CD14-positive monocyte (primary cell): Measurements from ENCODE around the gene AGBL1. TPM values are rescaled to one million over a fixed set of nuclear protein-coding genes. Genes with fewer than 3 reads are reported as not detected.

ENCODE experiments used
- DNase-seq, 3 donors: peaks; one replicate each; pipeline ENCODE4 v3.0.0-alpha.2; 2011 to 2022
- H2AFZ ChIP-seq: 2 replicates; pipeline ENCODE4 v1.6.0; 2012; ENCODE audit warnings: mild to moderate bottlenecking, low read depth, low read length, inconsistent platforms; ENCODE audit not compliant: insufficient read depth, poor library complexity, severe bottlenecking
- H3K27ac ChIP-seq, 2 donors: 1 replicate in 1 of 2; 2 replicates in 1 of 2; pipeline ENCODE4 v1.5.1; 2012 to 2013; ENCODE audit warnings: low read length in 2 of 2, control low read depth in 1 of 2, inconsistent platforms in 1 of 2, low read depth in 1 of 2, mild to moderate bottlenecking in 1 of 2
- H3K27me3 ChIP-seq, 2 donors: one replicate each; pipeline versions ENCODE4 v1.6.0 to v1.6.1; 2011 to 2013; ENCODE audit warnings: low read length in 2 of 2; ENCODE audit not compliant: control insufficient read depth in 2 of 2, insufficient read depth in 2 of 2
- H3K36me3 ChIP-seq, 2 donors: replicated peaks in 1 of 2; 1 replicate in 1 of 2; 2 replicates in 1 of 2; pipeline versions ENCODE4 v1.5.1 to v1.6.1; 2012 to 2013; ENCODE audit warnings: low read length in 2 of 2, control low read depth in 1 of 2, inconsistent platforms in 1 of 2, mild to moderate bottlenecking in 1 of 2; ENCODE audit not compliant: insufficient read depth in 2 of 2, control insufficient read depth in 1 of 2
- H3K4me1 ChIP-seq, 2 donors: 1 replicate in 1 of 2; 2 replicates in 1 of 2; pipeline versions ENCODE4 v1.5.1 to v1.6.1; 2012 to 2013; ENCODE audit warnings: low read length in 2 of 2, control low read depth in 1 of 2, inconsistent platforms in 1 of 2, mild to moderate bottlenecking in 1 of 2, moderate library complexity in 1 of 2; ENCODE audit not compliant: insufficient read depth in 2 of 2, control insufficient read depth in 1 of 2
- H3K4me2 ChIP-seq: replicated peaks from 2 replicates; pipeline ENCODE3; 2012; ENCODE audit warnings: low read length, moderate library complexity, mild to moderate bottlenecking; ENCODE audit not compliant: poor library complexity, severe bottlenecking; ENCODE audit errors: extremely low read depth
- H3K4me3 ChIP-seq, 3 experiments: fragments of 200-600 bp in 1 of 3; sonication (generic) in 1 of 3; replicated peaks in 1 of 3; 1 replicate in 2 of 3; 2 replicates in 1 of 3; pipeline ENCODE4 v1.5.1; 2011 to 2013; ENCODE audit warnings: low read length in 3 of 3, mild to moderate bottlenecking in 3 of 3, control low read depth in 2 of 3, low read depth in 2 of 3, inconsistent platforms in 1 of 3, moderate library complexity in 1 of 3
- H3K79me2 ChIP-seq: 2 replicates; pipeline ENCODE4 v1.6.0; 2012; ENCODE audit warnings: mild to moderate bottlenecking, control low read depth, inconsistent platforms, low read length, moderate library complexity; ENCODE audit not compliant: insufficient read depth
- H3K9ac ChIP-seq: 2 replicates; pipeline ENCODE4 v1.6.0; 2017; ENCODE audit warnings: low read length, mild to moderate bottlenecking; ENCODE audit not compliant: insufficient read depth, poor library complexity, severe bottlenecking
- H3K9me3 ChIP-seq, 2 donors: replicated peaks in 1 of 2; 1 replicate in 1 of 2; 2 replicates in 1 of 2; pipeline versions ENCODE4 v1.5.1 to v1.6.1; 2012 to 2013; ENCODE audit warnings: low read length in 2 of 2, control low read depth in 1 of 2; ENCODE audit not compliant: control insufficient read depth in 1 of 2, insufficient read depth in 1 of 2
- H4K20me1 ChIP-seq: 2 replicates; pipeline ENCODE4 v1.6.0; 2012; ENCODE audit warnings: mild to moderate bottlenecking, low read length, control low read depth, moderate library complexity; ENCODE audit not compliant: insufficient read depth
- H3K27ac Mint-ChIP-seq, 7 donors: one replicate each; pipeline ENCODE4 v1.8.0; 2020; ENCODE audit warnings: mild to moderate bottlenecking in 7 of 7, mixed read lengths in 7 of 7, moderate library complexity in 6 of 7, inconsistent platforms in 2 of 7
- H3K27me3 Mint-ChIP-seq, 3 donors: one replicate each; pipeline ENCODE4 v1.8.0; 2021 to 2022; ENCODE audit warnings: low read depth in 3 of 3, mild to moderate bottlenecking in 3 of 3, mixed read lengths in 3 of 3, moderate library complexity in 3 of 3, inconsistent platforms in 1 of 3
- H3K36me3 Mint-ChIP-seq, 2 donors: one replicate each; pipeline ENCODE4 v1.8.0; 2020; ENCODE audit warnings: mixed read lengths in 2 of 2, inconsistent platforms in 1 of 2, mild to moderate bottlenecking in 1 of 2
- H3K4me1 Mint-ChIP-seq: one replicate; pipeline ENCODE4 v1.8.0; 2020; ENCODE audit warnings: mild to moderate bottlenecking, mixed read lengths
- H3K4me3 Mint-ChIP-seq, 2 donors: one replicate each; pipeline ENCODE4 v1.8.0; 2020; ENCODE audit warnings: mild to moderate bottlenecking in 2 of 2, mixed read lengths in 2 of 2, moderate library complexity in 1 of 2
- H3K9me3 Mint-ChIP-seq, 7 donors: one replicate each; pipeline ENCODE4 v1.8.0; 2020 to 2022; ENCODE audit warnings: mixed read lengths in 7 of 7, mild to moderate bottlenecking in 6 of 7, moderate library complexity in 6 of 7, inconsistent platforms in 2 of 7
- WGBS: methylation state at CpG from one replicate; pipeline ENCODE4 v1.1.5; 2013; ENCODE audit warnings: missing lambda C conversion rate; ENCODE audit not compliant: insufficient coverage; 5-methylcytosine and 5-hydroxymethylcytosine counted together
- intact Hi-C, 2 donors: fragments of 100-400 bp; cut with micrococcal nuclease; formaldehyde crosslinking; loops; one replicate each; pipeline versions ENCODE4 v1.15.0 to v1.15.1; 2023
- polyA plus RNA-seq, 3 donors: library from polyadenylated mRNA; depleted of rRNA in 1 of 3; unstranded in 2 of 3; stranded (reverse) in 1 of 3; fragments of 300-500 nt in 2 of 3; fragments of >200 nt in 1 of 3; fragmentation: Illumina TruSeq in 2 of 3; gene quantifications; 1 replicate in 2 of 3; 2 replicates in 1 of 3; pipeline ENCODE4 v1.2.3, GENCODE V29; 2012 to 2021
- TF ChIP-seq, protein P1 (sequence below): fragments of 200-600 bp; IDR thresholded peaks from one replicate; pipeline ENCODE4 v1.8.0; 2022; ENCODE audit warnings: antibody characterized with exemption, mild to moderate bottlenecking

The AGBL1 gene
- polyA plus RNA-seq, 3 donors, result not detected

DNA sequence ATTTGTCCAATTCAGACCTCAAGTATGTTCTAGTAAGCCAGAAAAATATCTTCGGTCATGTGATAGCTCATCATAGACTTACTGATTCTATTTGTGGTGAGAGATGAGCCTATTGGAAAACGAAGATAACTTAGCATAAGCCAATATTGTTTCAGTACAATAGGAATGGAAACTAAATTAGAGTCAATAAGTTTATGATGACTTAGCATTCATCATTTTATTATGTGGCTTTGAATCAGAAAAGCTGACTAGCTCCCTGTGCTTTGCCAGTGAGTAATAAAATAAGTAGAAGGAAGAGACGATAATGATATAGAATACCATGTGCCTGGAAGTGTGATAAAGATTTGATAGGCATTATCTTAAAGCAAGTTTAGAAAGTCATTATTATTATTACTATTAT, 605.6 kb downstream of the AGBL1 start:
- H3K36me3 ChIP-seq, result no peaks in the 10 kb centered on the region
- H3K27ac ChIP-seq, result no peak overlapping the region
- H3K4me3 ChIP-seq, result no peak overlapping the region
- Mint-ChIP-seq H3K27me3 (no peaks in the 10 kb centered on the region), H3K4me3 (no peak overlapping the region), H3K4me1 (no peaks in the 10 kb centered on the region), H3K9me3 (peaks cover 0 to 6% (median 4%) of the 10 kb centered on the region in 7 donors), H3K36me3 (no peaks in the 10 kb centered on the region), H3K27ac (no peak overlapping the region)
- no CpG with 5 or more reads among the region's 3 CpGs for WGBS
- no peaks in the 10 kb centered on the region for H3K4me1 ChIP-seq
- H2AFZ ChIP-seq, result no peak overlapping the region
- H3K9ac ChIP-seq, result no peak overlapping the region
- H3K79me2 ChIP-seq, result no peaks in the 10 kb centered on the region
- intact Hi-C loops, result no loop called here
- DNase-seq, result no peak
- TF ChIP-seq, protein P1, sequence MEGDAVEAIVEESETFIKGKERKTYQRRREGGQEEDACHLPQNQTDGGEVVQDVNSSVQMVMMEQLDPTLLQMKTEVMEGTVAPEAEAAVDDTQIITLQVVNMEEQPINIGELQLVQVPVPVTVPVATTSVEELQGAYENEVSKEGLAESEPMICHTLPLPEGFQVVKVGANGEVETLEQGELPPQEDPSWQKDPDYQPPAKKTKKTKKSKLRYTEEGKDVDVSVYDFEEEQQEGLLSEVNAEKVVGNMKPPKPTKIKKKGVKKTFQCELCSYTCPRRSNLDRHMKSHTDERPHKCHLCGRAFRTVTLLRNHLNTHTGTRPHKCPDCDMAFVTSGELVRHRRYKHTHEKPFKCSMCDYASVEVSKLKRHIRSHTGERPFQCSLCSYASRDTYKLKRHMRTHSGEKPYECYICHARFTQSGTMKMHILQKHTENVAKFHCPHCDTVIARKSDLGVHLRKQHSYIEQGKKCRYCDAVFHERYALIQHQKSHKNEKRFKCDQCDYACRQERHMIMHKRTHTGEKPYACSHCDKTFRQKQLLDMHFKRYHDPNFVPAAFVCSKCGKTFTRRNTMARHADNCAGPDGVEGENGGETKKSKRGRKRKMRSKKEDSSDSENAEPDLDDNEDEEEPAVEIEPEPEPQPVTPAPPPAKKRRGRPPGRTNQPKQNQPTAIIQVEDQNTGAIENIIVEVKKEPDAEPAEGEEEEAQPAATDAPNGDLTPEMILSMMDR, result no peak
- H3K4me2 ChIP-seq, result no peak overlapping the region
- no peaks in the 10 kb centered on the region for H3K27me3 ChIP-seq
- H3K9me3 ChIP-seq, result no peaks in the 10 kb centered on the region
- no peaks in the 10 kb centered on the region for H4K20me1 ChIP-seq

DNA sequence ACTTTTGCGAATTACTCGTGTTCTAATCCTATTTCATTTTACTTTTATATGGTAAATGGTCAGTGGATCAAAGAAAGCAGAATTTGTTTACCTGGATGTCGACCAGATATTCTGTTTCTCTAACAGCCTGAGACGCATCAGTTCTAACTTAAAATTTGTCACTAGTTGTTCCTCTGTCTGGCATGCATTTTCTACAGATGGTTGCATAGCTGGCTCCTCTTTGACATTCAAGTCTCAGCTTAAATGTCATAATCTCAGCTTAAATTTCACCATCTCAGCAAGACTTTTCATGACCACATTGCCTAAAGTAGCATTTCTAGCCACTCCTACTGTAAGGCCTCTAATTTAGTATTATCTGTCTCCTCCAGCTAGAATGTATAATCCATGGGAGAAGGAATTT, 609.3 kb downstream of the AGBL1 start:
- Histone ChIP-seq H3K9me3 (no peaks in the 10 kb centered on the region), H3K27me3 (no peaks in the 10 kb centered on the region), H3K36me3 (no peaks in the 10 kb centered on the region), H2AFZ (no peak overlapping the region), H4K20me1 (no peaks in the 10 kb centered on the region), H3K4me3 (no peak overlapping the region), H3K27ac (no peak overlapping the region), H3K4me1 (no peaks in the 10 kb centered on the region), H3K9ac (no peak overlapping the region), H3K4me2 (no peak overlapping the region), H3K79me2 (no peaks in the 10 kb centered on the region)
- intact Hi-C loops, result no loop called here
- H3K4me1 Mint-ChIP-seq, result no peaks in the 10 kb centered on the region
- TF ChIP-seq, protein P1, result no peak
- DNase-seq, result no peak
- no peaks in the 10 kb centered on the region for H3K36me3 Mint-ChIP-seq
- H3K4me3 Mint-ChIP-seq, result no peak overlapping the region
- no peak overlapping the region for H3K27ac Mint-ChIP-seq
- H3K27me3 Mint-ChIP-seq, result no peaks in the 10 kb centered on the region
- peaks cover 0 to 10% (median 2%) of the 10 kb centered on the region in 7 donors for H3K9me3 Mint-ChIP-seq
- 90% methylated on average over 2 of the region's 4 CpGs for WGBS
